ENCODE results near the gene PQBP1. TPM values are rescaled to one million over a fixed set of nuclear protein-coding genes. Genes with fewer than 3 reads are reported as not detected.

The PQBP1 gene
- total RNA-seq, 1 donor from 2014 or later = 61.7 TPM

DNA sequence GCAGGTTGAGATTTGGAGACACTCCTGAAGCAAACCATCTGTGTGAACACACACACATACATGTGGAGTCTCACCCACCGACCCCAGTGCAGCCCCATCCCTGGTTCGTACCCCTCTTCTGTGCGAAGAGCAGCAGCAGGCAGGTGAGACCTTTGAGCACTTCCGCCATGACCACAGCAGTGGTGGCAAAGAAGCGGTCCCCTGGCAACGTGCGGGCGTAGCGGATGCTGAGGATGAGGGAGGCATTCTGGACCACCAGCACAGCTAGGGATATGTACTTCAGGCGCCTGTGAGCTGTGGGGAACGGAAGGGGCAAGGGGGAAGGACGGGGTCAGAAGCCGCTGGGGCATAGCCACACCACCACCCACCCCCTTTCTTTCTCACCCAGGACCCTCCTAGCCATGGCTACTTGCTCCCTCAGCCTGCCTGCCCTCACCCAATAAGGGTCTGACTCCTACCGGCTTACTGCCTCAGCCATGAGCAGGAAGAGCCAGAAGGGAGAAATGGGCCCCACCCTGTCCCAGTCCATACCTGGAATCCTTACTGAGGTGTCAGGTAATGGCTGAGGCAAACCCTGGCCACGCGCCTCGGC is 12.1 kb downstream of the PQBP1 start:
- H3K36me3 Mint-ChIP-seq (ENCODE audit: low read depth) = peaks cover 5% of the 10 kb centered on the region
- H3K9me3 Mint-ChIP-seq (ENCODE audit: low read depth) = no peaks in the 10 kb centered on the region
- no peak for DNase-seq (ENCODE audit: low spot score)
- TF ChIP-seq, protein P1, sequence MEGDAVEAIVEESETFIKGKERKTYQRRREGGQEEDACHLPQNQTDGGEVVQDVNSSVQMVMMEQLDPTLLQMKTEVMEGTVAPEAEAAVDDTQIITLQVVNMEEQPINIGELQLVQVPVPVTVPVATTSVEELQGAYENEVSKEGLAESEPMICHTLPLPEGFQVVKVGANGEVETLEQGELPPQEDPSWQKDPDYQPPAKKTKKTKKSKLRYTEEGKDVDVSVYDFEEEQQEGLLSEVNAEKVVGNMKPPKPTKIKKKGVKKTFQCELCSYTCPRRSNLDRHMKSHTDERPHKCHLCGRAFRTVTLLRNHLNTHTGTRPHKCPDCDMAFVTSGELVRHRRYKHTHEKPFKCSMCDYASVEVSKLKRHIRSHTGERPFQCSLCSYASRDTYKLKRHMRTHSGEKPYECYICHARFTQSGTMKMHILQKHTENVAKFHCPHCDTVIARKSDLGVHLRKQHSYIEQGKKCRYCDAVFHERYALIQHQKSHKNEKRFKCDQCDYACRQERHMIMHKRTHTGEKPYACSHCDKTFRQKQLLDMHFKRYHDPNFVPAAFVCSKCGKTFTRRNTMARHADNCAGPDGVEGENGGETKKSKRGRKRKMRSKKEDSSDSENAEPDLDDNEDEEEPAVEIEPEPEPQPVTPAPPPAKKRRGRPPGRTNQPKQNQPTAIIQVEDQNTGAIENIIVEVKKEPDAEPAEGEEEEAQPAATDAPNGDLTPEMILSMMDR (IDR thresholded peaks at IDR 0.05) = no peak
- H3K4me3 Mint-ChIP-seq (ENCODE audit: unreplicated experiment) = peak overlapping the region; percentile 89
- H3K27ac Mint-ChIP-seq (ENCODE audit: unreplicated experiment) = no peak overlapping the region
- no peaks in the 10 kb centered on the region for H3K27me3 Mint-ChIP-seq (ENCODE audit: low read depth)
- H3K4me1 Mint-ChIP-seq (ENCODE audit: low read depth) = peaks cover 13% of the 10 kb centered on the region

DNA sequence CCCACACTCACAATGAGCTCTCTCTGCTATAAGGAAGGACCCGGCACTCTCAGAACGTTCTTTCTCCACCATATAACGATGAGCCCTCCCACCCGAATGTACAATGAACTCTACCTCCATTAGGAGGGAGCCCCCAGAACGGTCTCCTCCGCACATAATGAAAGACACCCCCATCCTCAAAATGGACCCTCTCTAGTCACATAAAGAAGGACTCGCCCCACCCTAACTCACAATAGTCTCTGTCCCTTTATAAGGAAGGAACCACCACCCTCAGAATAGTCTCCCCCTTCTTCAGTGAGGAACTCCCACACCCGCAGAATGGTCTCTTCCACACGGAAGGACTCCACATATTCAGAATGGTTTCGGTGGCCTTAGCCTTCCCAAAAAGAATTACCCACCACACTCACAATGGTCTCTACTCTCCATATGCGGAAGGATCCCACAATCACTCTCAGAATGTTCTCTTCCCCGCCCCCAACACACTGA is 13.2 kb downstream of the PQBP1 start:
- TF ChIP-seq, protein P1 (IDR thresholded peaks at IDR 0.05) = no peak
- Mint-ChIP-seq H3K4me1 (ENCODE audit: low read depth) (peaks cover 13% of the 10 kb centered on the region), H3K9me3 (ENCODE audit: low read depth) (no peaks in the 10 kb centered on the region), H3K4me3 (ENCODE audit: unreplicated experiment) (peak overlapping the region; percentile 89), H3K27me3 (ENCODE audit: low read depth) (no peaks in the 10 kb centered on the region), H3K27ac (ENCODE audit: unreplicated experiment) (peak overlapping the region; percentile 81), H3K36me3 (ENCODE audit: low read depth) (peaks cover 6% of the 10 kb centered on the region)
- DNase-seq (ENCODE audit: low spot score) = no peak

DNA sequence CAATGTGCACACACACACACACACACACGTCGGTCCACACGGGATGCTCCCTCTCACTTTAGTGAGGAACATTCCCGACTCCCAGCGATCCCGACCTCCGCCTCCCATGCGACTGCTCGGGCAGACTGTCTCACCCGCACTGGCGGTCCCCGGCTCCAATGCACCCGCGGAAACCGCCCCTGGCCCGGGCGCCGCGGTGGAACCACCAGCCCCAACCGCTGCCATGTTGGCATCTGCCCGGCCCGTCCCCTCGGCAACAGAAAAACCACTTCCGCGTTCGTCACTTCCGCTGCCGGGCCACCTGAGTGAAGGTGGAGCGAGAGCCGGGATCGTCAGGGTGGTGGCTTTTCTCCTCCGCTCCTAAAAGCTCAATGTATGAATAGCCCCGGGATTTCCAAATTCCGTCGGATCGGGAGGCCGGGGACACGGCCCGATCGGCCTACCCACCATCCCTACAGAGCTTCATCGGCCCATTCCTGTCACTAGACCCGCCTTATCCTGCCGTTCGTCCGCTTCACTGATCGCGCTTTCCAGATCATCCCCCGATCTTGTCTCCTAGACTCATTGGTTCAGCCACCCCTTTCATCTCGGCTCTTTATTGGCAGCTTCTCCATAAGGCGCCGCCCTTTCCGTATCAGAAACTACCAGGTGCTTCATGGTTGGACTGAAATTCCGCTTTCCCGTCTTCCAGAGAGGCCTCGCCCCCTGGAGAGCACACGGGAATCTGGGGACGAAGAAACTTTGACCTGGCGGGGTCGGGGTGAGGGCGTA is 13.9 kb downstream of the PQBP1 start, which contains the start of gene SLC35A2:
TSS of gene SLC35A2 (minus strand) at position 235 of the 771 bp plus-strand sequence. CDS start at position 225, 10 bp downstream.
- H3K9me3 Mint-ChIP-seq (ENCODE audit: low read depth) = no peaks in the 10 kb centered on the region
- DNase-seq (ENCODE audit: low spot score) = no peak
- H3K4me1 Mint-ChIP-seq (ENCODE audit: low read depth) = peaks cover 13% of the 10 kb centered on the region
- peaks cover 6% of the 10 kb centered on the region for H3K36me3 Mint-ChIP-seq (ENCODE audit: low read depth)
- H3K27ac Mint-ChIP-seq (ENCODE audit: unreplicated experiment) = peak within 1 kb of the TSS; percentile 81
- no peaks in the 10 kb centered on the region for H3K27me3 Mint-ChIP-seq (ENCODE audit: low read depth)
- H3K4me3 Mint-ChIP-seq (ENCODE audit: unreplicated experiment) = peak within 1 kb of the TSS; percentile 89
- TF ChIP-seq, protein P1 (IDR thresholded peaks at IDR 0.05) = no peak

DNA sequence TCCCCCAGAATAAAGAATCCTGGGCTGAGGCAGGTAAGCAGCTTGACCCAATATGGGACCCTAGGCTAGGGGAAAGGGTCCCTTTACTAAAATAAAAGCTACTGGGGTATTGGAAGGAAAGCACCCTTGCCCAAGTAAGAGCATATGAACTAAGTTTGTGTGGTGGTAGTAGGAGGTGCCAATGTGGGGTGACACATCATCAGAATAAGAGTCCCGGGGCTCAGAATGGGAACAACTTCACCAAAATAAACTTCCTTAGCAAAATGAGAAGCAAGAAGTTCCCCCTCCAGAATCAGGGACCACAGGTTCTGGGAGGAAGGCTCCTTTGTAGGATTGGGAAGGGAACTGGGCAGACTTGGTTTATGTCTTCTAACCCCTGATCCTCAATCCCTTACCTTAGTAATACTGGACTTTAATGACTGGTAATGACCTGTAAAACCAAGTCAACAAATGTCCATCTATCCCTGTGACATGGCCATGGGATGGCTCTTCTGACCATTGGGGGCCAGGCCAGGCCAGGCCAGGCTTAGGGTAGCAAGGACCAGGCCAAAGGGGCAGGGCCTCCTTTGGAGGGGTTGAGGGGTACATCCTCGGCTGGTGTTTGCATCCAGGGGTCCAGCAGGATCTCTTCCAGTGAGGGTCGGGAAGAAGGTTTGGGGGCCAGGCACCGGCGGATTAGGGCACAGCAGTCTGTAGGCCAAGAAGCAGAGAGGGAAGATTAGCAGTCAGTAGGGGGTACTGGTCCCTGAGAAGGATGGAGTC is 16.1 kb downstream of the PQBP1 start:
- no peaks in the 10 kb centered on the region for H3K27me3 Mint-ChIP-seq (ENCODE audit: low read depth)
- peaks cover 29% of the 10 kb centered on the region for H3K4me1 Mint-ChIP-seq (ENCODE audit: low read depth)
- peaks cover 5% of the 10 kb centered on the region for H3K36me3 Mint-ChIP-seq (ENCODE audit: low read depth)
- no peak for DNase-seq (ENCODE audit: low spot score)
- no peak overlapping the region for H3K27ac Mint-ChIP-seq (ENCODE audit: unreplicated experiment)
- TF ChIP-seq, protein P1 (IDR thresholded peaks at IDR 0.05) = no peak
- no peaks in the 10 kb centered on the region for H3K9me3 Mint-ChIP-seq (ENCODE audit: low read depth)
- H3K4me3 Mint-ChIP-seq (ENCODE audit: unreplicated experiment) = no peak overlapping the region
